Measurements from ENCODE around the gene RAG1.

- TF ChIP-seq EP300 (IDR thresholded peaks at IDR 0.05; ENCODE audit: borderline replicate concordance) = no peak
- TF ChIP-seq EGR1 (IDR thresholded peaks at IDR 0.05) = no peak
- no peak for TF ChIP-seq CEBPB (IDR thresholded peaks at IDR 0.05)
- TF ChIP-seq YY1 (IDR thresholded peaks at IDR 0.05; ENCODE audit: low read depth) = no peak
- no peak for TF ChIP-seq NFIC (IDR thresholded peaks at IDR 0.05)
- TF ChIP-seq TCF12 (IDR thresholded peaks at IDR 0.05; ENCODE audit: low read depth) = no peak
- TF ChIP-seq, protein P1, sequence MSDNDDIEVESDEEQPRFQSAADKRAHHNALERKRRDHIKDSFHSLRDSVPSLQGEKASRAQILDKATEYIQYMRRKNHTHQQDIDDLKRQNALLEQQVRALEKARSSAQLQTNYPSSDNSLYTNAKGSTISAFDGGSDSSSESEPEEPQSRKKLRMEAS (IDR thresholded peaks at IDR 0.05) = no peak
- no peak for TF ChIP-seq CREB1 (IDR thresholded peaks at IDR 0.05; ENCODE audit: low read depth)
These were observed 59.7 kb downstream of the RAG1 start for GRCh38 chr11:36627471-36627870.
